Suprapubic skin (tissue), 4 donors: ENCODE data around the gene BAHCC1. TPM values are rescaled to one million over a fixed set of nuclear protein-coding genes. Genes with fewer than 3 reads are reported as not detected.

Experiments used
- DNase-seq, 2 donors: peaks; one replicate each; pipeline ENCODE4 v3.0.0-alpha.2; 2019; ENCODE audit warnings: low spot score in 2 of 2
- H3K27ac ChIP-seq: fragments of 200-600 bp; sonication (generic); one replicate; pipeline ENCODE4 v1.5.1; 2019
- H3K27me3 ChIP-seq: fragments of 200-600 bp; sonication (generic); one replicate; pipeline ENCODE4 v1.5.1; 2019
- H3K36me3 ChIP-seq: fragments of 200-600 bp; sonication (generic); one replicate; pipeline ENCODE4 v1.5.1; 2019
- H3K4me1 ChIP-seq: fragments of 200-600 bp; sonication (generic); one replicate; pipeline ENCODE4 v1.5.1; 2019
- H3K4me3 ChIP-seq: fragments of 200-600 bp; sonication (generic); one replicate; pipeline ENCODE4 v1.5.1; 2019; ENCODE audit warnings: mild to moderate bottlenecking
- H3K9me3 ChIP-seq: fragments of 200-600 bp; sonication (generic); one replicate; pipeline ENCODE4 v1.5.1; 2019
- EP300 ChIP-seq: sonication (generic); formaldehyde crosslinking; IDR thresholded peaks from one replicate; pipeline ENCODE4 v1.6.1; 2017; ENCODE audit warnings: antibody characterized with exemption
- POLR2A ChIP-seq, 2 donors: fragments of 450-650 bp; IDR thresholded peaks; one replicate each; pipeline ENCODE4 v1.6.1; 2017; ENCODE audit warnings: antibody characterized with exemption in 2 of 2, mild to moderate bottlenecking in 2 of 2, moderate library complexity in 2 of 2
- POLR2AphosphoS5 ChIP-seq, 3 donors: sonication (generic); formaldehyde crosslinking; IDR thresholded peaks; one replicate each; pipeline ENCODE4 v1.6.1; 2017; ENCODE audit warnings: antibody characterized with exemption in 3 of 3
- WGBS: methylation state at CpG from one replicate; pipeline ENCODE4 v1.1.5; 2018; 5-methylcytosine and 5-hydroxymethylcytosine counted together
- total RNA-seq, 4 donors: library from RNA; depleted of rRNA; stranded (reverse); fragments of >200 nt; gene quantifications; one replicate each; pipeline ENCODE4 v1.1.0, GENCODE V29; 2016
- TF ChIP-seq, protein P1 (sequence below), 2 donors: fragments of 200-600 bp in 1 of 2; fragments of 450-650 bp in 1 of 2; sonication (generic) in 1 of 2; IDR thresholded peaks; one replicate each; pipeline ENCODE4 v1.5.1; 2016 to 2019; ENCODE audit warnings: antibody characterized with exemption in 2 of 2, mild to moderate bottlenecking in 1 of 2, moderate library complexity in 1 of 2

Gene BAHCC1
- total RNA-seq, 4 donors from 2014 or later: 4.5 to 19.3 (median 12.2) TPM

DNA sequence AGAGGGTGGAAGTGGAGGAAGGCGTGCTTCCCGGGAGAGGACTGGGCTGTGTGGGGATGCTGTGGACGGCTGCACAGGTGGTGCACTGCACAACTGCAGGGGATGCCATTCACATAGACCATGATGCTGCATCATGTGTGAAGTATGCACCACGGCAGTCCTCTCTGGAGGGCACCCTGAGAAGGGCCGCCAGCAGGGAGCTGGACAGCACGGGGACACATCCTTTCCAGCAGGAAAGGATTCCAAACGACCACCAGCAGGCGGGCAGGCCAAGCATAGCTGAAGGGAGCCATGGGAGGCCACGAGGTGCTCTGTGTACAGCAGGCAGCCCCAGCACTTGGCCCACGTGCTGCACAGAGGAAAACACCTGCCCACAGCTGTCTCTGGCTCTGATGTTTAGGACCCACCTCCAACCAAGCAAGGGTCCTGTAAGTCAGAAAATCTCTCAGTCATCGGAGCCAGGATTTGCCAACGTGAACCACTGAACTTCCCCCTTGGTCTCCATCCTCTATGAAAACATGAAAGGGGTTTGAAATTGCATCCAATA lies 107.3 kb downstream of the BAHCC1 start:
- no peak for DNase-seq
- H3K9me3 ChIP-seq: no peaks in the 10 kb centered on the region
- H3K4me3 ChIP-seq: no peak overlapping the region
- no peak overlapping the region for H3K27ac ChIP-seq
- WGBS: 77% methylated on average over 8 of the region's 12 CpGs
- H3K4me1 ChIP-seq: no peaks in the 10 kb centered on the region
- TF ChIP-seq, protein P1, sequence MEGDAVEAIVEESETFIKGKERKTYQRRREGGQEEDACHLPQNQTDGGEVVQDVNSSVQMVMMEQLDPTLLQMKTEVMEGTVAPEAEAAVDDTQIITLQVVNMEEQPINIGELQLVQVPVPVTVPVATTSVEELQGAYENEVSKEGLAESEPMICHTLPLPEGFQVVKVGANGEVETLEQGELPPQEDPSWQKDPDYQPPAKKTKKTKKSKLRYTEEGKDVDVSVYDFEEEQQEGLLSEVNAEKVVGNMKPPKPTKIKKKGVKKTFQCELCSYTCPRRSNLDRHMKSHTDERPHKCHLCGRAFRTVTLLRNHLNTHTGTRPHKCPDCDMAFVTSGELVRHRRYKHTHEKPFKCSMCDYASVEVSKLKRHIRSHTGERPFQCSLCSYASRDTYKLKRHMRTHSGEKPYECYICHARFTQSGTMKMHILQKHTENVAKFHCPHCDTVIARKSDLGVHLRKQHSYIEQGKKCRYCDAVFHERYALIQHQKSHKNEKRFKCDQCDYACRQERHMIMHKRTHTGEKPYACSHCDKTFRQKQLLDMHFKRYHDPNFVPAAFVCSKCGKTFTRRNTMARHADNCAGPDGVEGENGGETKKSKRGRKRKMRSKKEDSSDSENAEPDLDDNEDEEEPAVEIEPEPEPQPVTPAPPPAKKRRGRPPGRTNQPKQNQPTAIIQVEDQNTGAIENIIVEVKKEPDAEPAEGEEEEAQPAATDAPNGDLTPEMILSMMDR (IDR thresholded peaks at IDR 0.05): no peak
- TF ChIP-seq EP300 (no peak), POLR2A (IDR thresholded peaks at IDR 0.05) (no peak), POLR2AphosphoS5 (IDR thresholded peaks at IDR 0.05) (no peak)
- no peaks in the 10 kb centered on the region for H3K27me3 ChIP-seq
- no peaks in the 10 kb centered on the region for H3K36me3 ChIP-seq

DNA sequence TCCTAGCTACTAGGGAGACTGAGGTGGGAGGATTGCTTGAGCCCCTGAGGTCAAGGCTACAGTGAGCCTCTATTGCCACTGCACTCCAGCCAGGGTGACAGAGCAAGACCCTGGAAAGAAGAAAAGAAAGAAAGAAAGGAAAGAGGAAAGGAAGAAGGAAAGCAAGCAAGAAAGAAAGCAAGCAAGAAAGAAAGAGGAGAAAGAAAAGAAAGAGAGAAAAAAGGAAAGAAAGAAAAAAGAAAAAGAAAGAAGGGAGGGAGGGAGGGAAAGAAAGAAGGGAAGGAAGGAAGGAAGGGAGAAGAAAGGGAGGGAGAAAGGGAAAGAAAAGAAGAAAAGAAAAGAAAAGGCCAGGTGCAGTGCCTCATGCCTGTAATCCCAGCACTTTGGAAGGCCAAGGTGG lies 108.4 kb downstream of the BAHCC1 start:
- TF ChIP-seq POLR2A (IDR thresholded peaks at IDR 0.05) (no peak), POLR2AphosphoS5 (IDR thresholded peaks at IDR 0.05) (no peak), EP300 (no peak)
- TF ChIP-seq, protein P1 (IDR thresholded peaks at IDR 0.05): no peak
- Histone ChIP-seq H3K4me1 (peaks cover 3% of the 10 kb centered on the region), H3K27ac (no peak overlapping the region), H3K9me3 (no peaks in the 10 kb centered on the region), H3K36me3 (no peaks in the 10 kb centered on the region), H3K4me3 (no peak overlapping the region), H3K27me3 (no peaks in the 10 kb centered on the region)
- no peak for DNase-seq

DNA sequence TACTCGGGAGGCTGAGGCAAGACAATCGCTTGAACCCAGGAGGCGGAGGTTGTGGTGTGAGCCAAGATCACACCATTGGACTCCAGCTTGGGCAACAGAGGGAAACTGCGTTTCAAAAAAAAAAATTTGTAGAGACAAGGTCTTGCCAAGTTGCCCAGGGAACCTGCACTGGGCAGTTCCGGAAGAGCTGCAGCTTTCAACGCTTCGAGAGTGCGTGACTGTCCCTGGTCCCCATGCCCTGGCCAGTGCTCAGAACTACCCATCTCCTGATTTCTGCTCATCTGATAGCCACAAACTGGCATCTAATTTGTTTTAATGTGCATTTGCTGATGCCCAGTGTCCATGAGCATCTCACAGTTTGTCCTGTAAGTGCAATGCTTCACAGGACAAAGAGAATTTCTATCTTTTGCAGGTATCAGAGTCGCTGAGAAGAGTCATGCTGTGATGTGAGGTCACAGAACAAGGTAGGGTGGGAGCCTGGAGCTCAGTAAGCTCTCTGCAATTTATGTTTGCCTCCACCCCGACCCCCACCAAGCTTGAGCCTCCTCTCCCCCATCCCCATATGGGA lies 113.5 kb downstream of the BAHCC1 start:
- Histone ChIP-seq H3K27me3 (no peaks in the 10 kb centered on the region), H3K9me3 (no peaks in the 10 kb centered on the region), H3K36me3 (peaks cover 20% of the 10 kb centered on the region), H3K4me1 (peaks cover 36% of the 10 kb centered on the region), H3K4me3 (peak overlapping the region; percentile 96), H3K27ac (no peak overlapping the region)
- no peak for DNase-seq
- WGBS: 56% methylated on average over 10 of the region's 10 CpGs
- no peak for TF ChIP-seq EP300
- TF ChIP-seq, protein P1 (IDR thresholded peaks at IDR 0.05): no peak
- no peak for TF ChIP-seq POLR2AphosphoS5 (IDR thresholded peaks at IDR 0.05)
- no peak for TF ChIP-seq POLR2A (IDR thresholded peaks at IDR 0.05)

DNA sequence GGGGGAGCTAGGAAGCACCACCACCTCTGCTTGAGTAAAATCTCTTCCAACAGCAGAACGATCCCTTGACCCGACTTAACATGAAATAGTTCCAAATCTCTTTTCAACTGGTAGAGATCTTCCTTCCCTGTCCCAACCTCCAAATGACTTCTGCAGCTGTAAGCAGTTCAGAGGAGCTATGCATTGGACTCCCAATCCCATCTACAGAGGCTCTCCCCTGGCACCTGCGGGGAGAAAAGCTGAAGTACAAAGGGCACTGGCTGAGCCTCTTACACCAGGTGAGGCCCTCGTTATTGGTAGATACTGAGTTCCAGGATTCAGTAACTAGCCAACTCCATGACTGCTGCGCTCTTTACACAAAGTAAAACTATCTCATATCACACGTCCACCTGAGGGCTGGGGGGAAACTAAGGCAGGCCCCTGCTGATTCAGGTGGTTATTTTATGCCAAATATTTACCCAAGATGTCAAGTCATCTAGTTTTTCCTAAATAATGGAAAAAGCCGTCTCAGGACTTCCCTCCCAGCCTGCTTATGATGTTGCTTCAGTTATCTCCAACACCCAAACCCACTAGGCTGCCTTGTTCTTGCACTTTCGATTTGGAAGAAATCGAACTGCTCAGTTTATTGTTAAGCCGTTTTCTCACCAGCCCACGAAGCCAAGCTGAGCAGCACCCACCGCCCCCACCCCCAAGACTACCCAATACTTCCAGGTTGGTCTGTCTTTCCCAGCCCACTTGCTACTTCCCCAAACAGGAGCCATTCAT lies 114.1 kb downstream of the BAHCC1 start:
- H3K27me3 ChIP-seq: no peaks in the 10 kb centered on the region
- 22% methylated on average over 12 of the region's 12 CpGs for WGBS
- peaks cover 42% of the 10 kb centered on the region for H3K4me1 ChIP-seq
- peaks cover 20% of the 10 kb centered on the region for H3K36me3 ChIP-seq
- TF ChIP-seq, protein P1 (IDR thresholded peaks at IDR 0.05): no peak
- no peak for TF ChIP-seq POLR2AphosphoS5 (IDR thresholded peaks at IDR 0.05)
- TF ChIP-seq POLR2A (IDR thresholded peaks at IDR 0.05): no peak
- no peak for TF ChIP-seq EP300
- no peak overlapping the region for H3K27ac ChIP-seq
- peak overlapping the region; percentile 96 for H3K4me3 ChIP-seq
- DNase-seq: no peak
- no peaks in the 10 kb centered on the region for H3K9me3 ChIP-seq
